ENCODE data around the gene RHOD.

RHOD gene

GRCh38 chr11:67058506-67058905, 1.9 kb downstream of the RHOD start:
- in situ Hi-C loops (cut with MboI; ENCODE audit: low sequenced_read_pairs): no loop called here

- in situ Hi-C loops (cut with MboI; ENCODE audit: low sequenced_read_pairs): no loop called here
Observed at GRCh38 chr11:67059671-67060070, 3.0 kb downstream of the RHOD start.

GRCh38 chr11:67060111-67060522, 3.5 kb downstream of the RHOD start:
- in situ Hi-C loops (cut with MboI; ENCODE audit: low sequenced_read_pairs): no loop called here

- in situ Hi-C loops (cut with MboI; ENCODE audit: low sequenced_read_pairs): no loop called here
Observed at GRCh38 chr11:67062526-67063373, 6.1 kb downstream of the RHOD start.

- in situ Hi-C loops (cut with MboI; ENCODE audit: low sequenced_read_pairs): no loop called here
Observed at GRCh38 chr11:67066333-67066709, 9.7 kb downstream of the RHOD start.

- in situ Hi-C loops (cut with MboI; ENCODE audit: low sequenced_read_pairs): no loop called here
Observed at GRCh38 chr11:67071420-67072284, 15.0 kb downstream of the RHOD start.

- in situ Hi-C loops (cut with MboI; ENCODE audit: low sequenced_read_pairs): no loop called here
Observed at GRCh38 chr11:67072295-67072694, 15.6 kb downstream of the RHOD start.

GRCh38 chr11:67073908-67074307, 17.3 kb downstream of the RHOD start:
- in situ Hi-C loops (cut with MboI; ENCODE audit: low sequenced_read_pairs): no loop called here

GRCh38 chr11:67076202-67076601, 19.6 kb downstream of the RHOD start:
- in situ Hi-C loops (cut with MboI; ENCODE audit: low sequenced_read_pairs): no loop called here

GRCh38 chr11:67079065-67079705, 22.5 kb downstream of the RHOD start:
- in situ Hi-C loops (cut with MboI; ENCODE audit: low sequenced_read_pairs): no loop called here

- in situ Hi-C loops (cut with MboI; ENCODE audit: low sequenced_read_pairs): no loop called here
Observed at GRCh38 chr11:67082071-67082791, 25.6 kb downstream of the RHOD start.

- in situ Hi-C loops (cut with MboI; ENCODE audit: low sequenced_read_pairs): no loop called here
Observed at GRCh38 chr11:67083786-67084366, 27.2 kb downstream of the RHOD start.

- in situ Hi-C loops (cut with MboI; ENCODE audit: low sequenced_read_pairs): no loop called here
Observed at GRCh38 chr11:67085617-67086016, 29.0 kb downstream of the RHOD start.

GRCh38 chr11:67090717-67091116, 34.1 kb downstream of the RHOD start:
- in situ Hi-C loops (cut with MboI; ENCODE audit: low sequenced_read_pairs): no loop called here

GRCh38 chr11:67095214-67095507, 38.5 kb downstream of the RHOD start:
- in situ Hi-C loops (cut with MboI; ENCODE audit: low sequenced_read_pairs): no loop called here

- in situ Hi-C loops (cut with MboI; ENCODE audit: low sequenced_read_pairs): no loop called here
Observed at GRCh38 chr11:67098799-67099429, 42.3 kb downstream of the RHOD start.

- in situ Hi-C loops (cut with MboI; ENCODE audit: low sequenced_read_pairs): no loop called here
Observed at GRCh38 chr11:67099831-67100324, 43.2 kb downstream of the RHOD start.

GRCh38 chr11:67102664-67103063, 46.0 kb downstream of the RHOD start:
- in situ Hi-C loops (cut with MboI; ENCODE audit: low sequenced_read_pairs): no loop called here

- in situ Hi-C loops (cut with MboI; ENCODE audit: low sequenced_read_pairs): no loop called here
Observed at GRCh38 chr11:67105964-67106363, 49.3 kb downstream of the RHOD start.

- in situ Hi-C loops (cut with MboI; ENCODE audit: low sequenced_read_pairs): no loop called here
Observed at GRCh38 chr11:67111261-67111660, 54.6 kb downstream of the RHOD start.

All from hTERT RPE-1 (cell line).